Activated CD4-positive, CD25-positive, alpha-beta regulatory T cell (primary cell): ENCODE results near the gene SKAP1.

ENCODE experiments used
- DNase-seq, 4 experiments: peaks; one replicate each; lab custom pipeline; 2025; lab: John Stamatoyannopoulos, UW

The SKAP1 gene

GRCh38 chr17:48429638-48430586, at the start of gene SKAP1:
Gene SKAP1, minus strand, starts transcription at chr17:48430214.
- DNase-seq: peak; percentile 31 to 60 (median 42)

- DNase-seq: no peak
Measured at GRCh38 chr17:48479014-48479402, 49.0 kb upstream of the SKAP1 start.

GRCh38 chr17:48478224-48479013, 48.4 kb upstream of the SKAP1 start:
- DNase-seq: no peak

GRCh38 chr17:48477221-48477620, 47.2 kb upstream of the SKAP1 start:
- no peak for DNase-seq

- DNase-seq: no peak
Measured at GRCh38 chr17:48472411-48473281, 42.6 kb upstream of the SKAP1 start.

- no peak for DNase-seq
Measured at GRCh38 chr17:48471817-48472410, 41.9 kb upstream of the SKAP1 start.

GRCh38 chr17:48470388-48471034, 40.5 kb upstream of the SKAP1 start:
- no peak for DNase-seq

GRCh38 chr17:48469227-48469626, 39.2 kb upstream of the SKAP1 start:
- no peak for DNase-seq

- no peak for DNase-seq
Measured at GRCh38 chr17:48468299-48468698, 38.3 kb upstream of the SKAP1 start.

GRCh38 chr17:48465884-48466283, 35.9 kb upstream of the SKAP1 start:
- DNase-seq: no peak

GRCh38 chr17:48463526-48463925, 33.5 kb upstream of the SKAP1 start:
- DNase-seq: no peak

GRCh38 chr17:48462946-48463345, 32.9 kb upstream of the SKAP1 start:
- DNase-seq: no peak

GRCh38 chr17:48460052-48460451, 30.0 kb upstream of the SKAP1 start:
- DNase-seq: no peak

GRCh38 chr17:48459070-48459844, 29.2 kb upstream of the SKAP1 start:
- no peak for DNase-seq

GRCh38 chr17:48457080-48457836, 27.2 kb upstream of the SKAP1 start:
- DNase-seq: peak; percentile 48 to 63 (median 56)

GRCh38 chr17:48456589-48456988, 26.6 kb upstream of the SKAP1 start:
- no peak for DNase-seq

- DNase-seq: no peak
Measured at GRCh38 chr17:48455791-48456190, 25.8 kb upstream of the SKAP1 start.

- no peak for DNase-seq
Measured at GRCh38 chr17:48453447-48453846, 23.4 kb upstream of the SKAP1 start.

- no peak for DNase-seq
Measured at GRCh38 chr17:48451489-48451888, 21.5 kb upstream of the SKAP1 start.
